IgD-negative memory B cell (primary cell): ENCODE data around the gene GLIS1. TPM values are rescaled to one million over a fixed set of nuclear protein-coding genes. Genes with fewer than 3 reads are reported as not detected.
A peak's percentile ranks its signal among the peaks of the same experiment; 100 is the strongest.

Experiments
- H3K27ac Mint-ChIP-seq, 3 donors: one replicate each; pipeline ENCODE4 v1.8.0; 2020 to 2022; ENCODE audit warnings: mild to moderate bottlenecking in 3 of 3, mixed read lengths in 3 of 3, moderate library complexity in 1 of 3
- H3K27me3 Mint-ChIP-seq: one replicate; pipeline ENCODE4 v1.8.0; 2021; ENCODE audit warnings: mixed read lengths
- H3K36me3 Mint-ChIP-seq: one replicate; pipeline ENCODE4 v1.8.0; 2020; ENCODE audit warnings: mild to moderate bottlenecking, mixed read lengths
- H3K4me1 Mint-ChIP-seq, 3 donors: one replicate each; pipeline ENCODE4 v1.8.0; 2020 to 2022; ENCODE audit warnings: mixed read lengths in 3 of 3, mild to moderate bottlenecking in 1 of 3
- H3K4me3 Mint-ChIP-seq, 4 donors: one replicate each; pipeline ENCODE4 v1.8.0; 2020 to 2022; ENCODE audit warnings: mild to moderate bottlenecking in 4 of 4, mixed read lengths in 4 of 4, moderate library complexity in 3 of 4
- H3K9me3 Mint-ChIP-seq, 3 donors: one replicate each; pipeline ENCODE4 v1.8.0; 2020 to 2021; ENCODE audit warnings: mixed read lengths in 3 of 3, mild to moderate bottlenecking in 1 of 3
- polyA plus RNA-seq: library from polyadenylated mRNA; unstranded; fragments of 300-500 nt; fragmentation: Illumina TruSeq; gene quantifications from one replicate; pipeline ENCODE4 v1.2.3, GENCODE V29; 2021

The GLIS1 gene
- polyA plus RNA-seq, 1 donor from 2014 or later, result not detected

DNA sequence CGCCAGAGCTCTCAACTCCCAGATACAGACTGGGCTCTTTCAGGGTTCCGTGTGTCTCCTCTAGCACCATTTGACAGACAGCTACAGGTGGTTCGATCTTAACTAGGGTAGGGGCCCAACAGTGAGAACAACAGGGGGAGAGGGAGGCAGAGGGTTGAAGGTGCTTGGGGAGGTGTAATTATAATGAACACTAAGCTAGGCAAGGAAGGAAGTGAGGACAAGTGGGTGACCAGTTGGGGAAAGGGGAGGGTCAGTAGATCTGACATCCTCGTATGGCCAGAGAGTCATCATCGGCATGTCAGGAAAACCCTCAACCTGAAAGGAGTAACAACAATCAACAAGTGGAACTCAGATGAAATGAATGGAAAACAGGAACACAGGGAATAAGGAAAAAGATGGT is 22.8 kb downstream of the GLIS1 start:
- Mint-ChIP-seq H3K4me1 (peaks cover 0 to 2% (median 0%) of the 10 kb centered on the region in 3 donors), H3K36me3 (peaks cover 3% of the 10 kb centered on the region), H3K9me3 (no peaks in the 10 kb centered on the region), H3K4me3 (no peak overlapping the region), H3K27me3 (peaks cover 8% of the 10 kb centered on the region), H3K27ac (no peak overlapping the region)

DNA sequence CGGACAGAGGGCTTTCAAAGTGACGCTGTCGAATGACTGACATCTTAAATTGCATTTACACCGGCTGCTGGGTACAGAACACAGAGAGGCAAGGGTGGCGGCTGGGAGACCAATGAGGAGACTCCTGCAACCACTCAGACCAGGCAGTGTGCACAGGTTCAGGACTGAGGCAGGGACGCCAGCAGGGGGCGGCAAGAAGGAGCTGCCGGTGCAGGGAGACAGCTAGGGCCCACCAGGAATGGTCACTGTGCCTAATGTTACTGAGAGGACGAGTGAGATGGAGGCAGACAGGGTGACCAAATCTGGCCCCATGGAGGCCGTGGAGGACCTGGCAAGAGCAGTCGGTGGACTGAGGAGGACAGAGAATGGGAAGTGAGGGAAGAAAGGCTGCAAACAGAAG is 23.5 kb downstream of the GLIS1 start:
- H3K4me3 Mint-ChIP-seq, result no peak overlapping the region
- H3K4me1 Mint-ChIP-seq, result peaks cover 0 to 2% (median 0%) of the 10 kb centered on the region in 3 donors
- peaks cover 3% of the 10 kb centered on the region for H3K36me3 Mint-ChIP-seq
- no peak overlapping the region for H3K27ac Mint-ChIP-seq
- no peaks in the 10 kb centered on the region for H3K9me3 Mint-ChIP-seq
- H3K27me3 Mint-ChIP-seq, result peaks cover 8% of the 10 kb centered on the region

DNA sequence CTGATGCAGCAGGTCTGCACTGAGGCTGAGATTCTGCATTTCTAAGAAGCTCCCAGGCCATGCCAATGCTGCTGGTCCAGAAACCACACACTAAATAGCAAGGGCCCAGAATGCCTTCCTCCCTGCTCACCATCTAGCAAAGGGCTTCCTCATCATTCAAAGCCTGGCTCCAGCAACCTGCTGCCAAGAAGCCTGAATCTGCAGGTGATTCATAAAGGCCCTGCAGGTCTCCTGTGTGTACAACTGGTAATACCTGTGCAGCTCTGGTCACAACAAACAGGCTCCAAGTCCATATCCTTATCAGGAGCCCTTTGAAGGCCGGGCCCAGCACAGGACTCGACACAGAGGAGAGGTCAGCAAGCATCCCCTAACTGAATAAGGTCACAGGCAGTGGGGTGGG is 26.7 kb downstream of the GLIS1 start:
- Mint-ChIP-seq H3K4me3 (no peak overlapping the region), H3K27ac (no peak overlapping the region), H3K4me1 (peaks cover 0 to 2% (median 0%) of the 10 kb centered on the region in 3 donors), H3K27me3 (peaks cover 7% of the 10 kb centered on the region), H3K9me3 (no peaks in the 10 kb centered on the region), H3K36me3 (peaks cover 3% of the 10 kb centered on the region)

DNA sequence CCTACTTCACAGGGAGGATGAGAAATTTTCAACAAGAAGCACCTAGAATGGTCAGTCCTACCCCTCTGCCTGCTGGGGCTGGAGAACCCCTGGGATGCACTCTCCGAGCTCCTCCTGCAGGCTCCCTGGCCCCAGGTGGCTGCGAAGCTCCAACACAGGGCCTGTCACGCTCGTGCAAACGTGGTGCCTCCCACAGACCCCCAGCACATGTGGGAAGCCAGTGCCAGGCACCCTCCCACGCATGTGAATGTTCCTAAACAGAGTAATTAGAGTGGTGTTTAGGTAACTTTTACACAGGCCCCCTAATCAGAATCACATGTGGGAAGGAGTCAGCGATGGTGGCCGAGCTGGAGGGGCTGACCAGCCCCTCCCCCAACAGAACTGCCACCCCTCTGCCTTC is 28.4 kb downstream of the GLIS1 start:
- Mint-ChIP-seq H3K27ac (no peak overlapping the region), H3K36me3 (peaks cover 3% of the 10 kb centered on the region), H3K4me3 (no peak overlapping the region), H3K4me1 (peaks cover 0 to 3% (median 0%) of the 10 kb centered on the region in 3 donors), H3K9me3 (no peaks in the 10 kb centered on the region), H3K27me3 (peaks cover 7% of the 10 kb centered on the region)

DNA sequence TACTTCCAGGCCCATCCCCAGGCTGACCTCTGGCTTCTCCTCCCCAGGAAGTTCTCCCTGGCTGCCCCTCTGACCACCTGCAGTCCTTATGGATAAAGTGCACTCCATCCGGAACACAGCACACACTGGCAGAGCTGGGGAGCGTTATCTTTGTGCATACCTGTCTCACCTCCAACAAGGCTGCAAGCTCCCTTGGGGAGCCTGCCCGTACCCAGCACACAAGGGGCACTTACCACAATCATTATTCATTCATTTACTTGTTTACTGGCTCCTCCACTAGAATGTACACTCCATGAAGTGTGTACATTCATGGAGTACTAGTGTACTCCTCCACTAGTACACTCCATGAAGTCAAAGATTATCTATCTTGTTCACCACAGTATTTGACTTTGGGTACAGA is 30.3 kb downstream of the GLIS1 start:
- H3K36me3 Mint-ChIP-seq, result peaks cover 3% of the 10 kb centered on the region
- peaks cover 10% of the 10 kb centered on the region for H3K27me3 Mint-ChIP-seq
- H3K9me3 Mint-ChIP-seq, result no peaks in the 10 kb centered on the region
- H3K27ac Mint-ChIP-seq, result no peak overlapping the region
- no peak overlapping the region for H3K4me3 Mint-ChIP-seq
- peaks cover 0 to 3% (median 0%) of the 10 kb centered on the region in 3 donors for H3K4me1 Mint-ChIP-seq

DNA sequence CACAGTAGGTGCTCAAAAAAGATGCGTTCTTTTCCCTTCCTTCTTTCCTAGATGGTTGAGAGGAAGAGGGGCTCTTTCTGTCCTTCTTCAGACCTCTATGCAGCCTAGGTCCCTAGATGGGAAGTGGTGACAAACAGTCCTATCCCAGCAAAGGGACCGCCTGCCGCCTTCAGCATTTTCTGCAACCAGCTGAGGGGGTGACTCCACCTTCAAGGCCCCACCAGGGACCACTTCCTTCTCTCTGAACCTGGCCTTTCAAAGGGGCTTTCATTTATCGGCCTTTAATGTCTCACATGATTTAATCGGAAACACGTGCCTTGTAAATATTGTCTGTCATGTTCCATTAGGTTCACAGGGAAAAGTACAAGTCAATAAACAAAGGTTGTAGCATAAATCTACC is 32.6 kb downstream of the GLIS1 start:
- peaks cover 0 to 1% (median 0%) of the 10 kb centered on the region in 3 donors for H3K4me1 Mint-ChIP-seq
- no peak overlapping the region for H3K27ac Mint-ChIP-seq
- H3K9me3 Mint-ChIP-seq, result no peaks in the 10 kb centered on the region

DNA sequence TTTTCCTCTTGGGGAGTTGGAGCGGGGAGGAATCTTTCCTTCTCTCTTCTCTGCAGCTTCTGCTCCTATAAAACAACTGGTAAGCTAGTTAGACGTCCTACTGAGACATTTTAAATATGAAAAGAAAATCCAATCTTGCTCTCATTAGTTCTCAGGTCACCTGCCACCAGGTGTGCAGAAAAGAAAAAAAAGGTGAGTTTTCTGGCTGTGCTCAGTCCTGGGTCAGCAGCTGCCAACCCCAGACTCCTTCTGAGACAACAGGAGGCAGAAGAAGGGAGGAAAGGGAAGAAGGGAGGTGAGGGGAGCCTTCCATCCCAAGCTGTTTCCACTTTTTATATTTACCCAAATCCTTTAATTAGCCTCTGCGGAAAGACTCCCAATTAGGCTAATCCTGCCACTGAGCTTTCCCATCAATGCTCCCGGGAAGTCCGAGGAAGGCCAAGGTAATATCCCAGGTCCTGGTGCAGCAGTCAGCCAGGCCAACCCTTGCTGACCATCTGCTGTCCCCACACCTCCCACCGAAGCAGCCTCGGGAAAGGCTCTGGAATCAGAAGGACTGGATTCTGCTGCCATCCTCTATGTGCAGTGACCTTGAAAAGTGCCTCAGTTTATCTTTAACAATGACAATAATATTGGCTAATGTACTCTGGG is 33.4 kb downstream of the GLIS1 start:
- peaks cover 1% of the 10 kb centered on the region for H3K36me3 Mint-ChIP-seq
- peaks cover 10% of the 10 kb centered on the region for H3K27me3 Mint-ChIP-seq
- no peak overlapping the region for H3K27ac Mint-ChIP-seq
- H3K9me3 Mint-ChIP-seq, result peaks cover 0 to 2% (median 0%) of the 10 kb centered on the region in 3 donors
- peaks cover 0 to 1% (median 0%) of the 10 kb centered on the region in 3 donors for H3K4me1 Mint-ChIP-seq
- H3K4me3 Mint-ChIP-seq, result no peak overlapping the region

More for the DNA sequence above, 32.6 kb downstream of the GLIS1 start:
- no peak overlapping the region for H3K4me3 Mint-ChIP-seq
- H3K36me3 Mint-ChIP-seq, result no peaks in the 10 kb centered on the region
- H3K27me3 Mint-ChIP-seq, result peaks cover 10% of the 10 kb centered on the region

DNA sequence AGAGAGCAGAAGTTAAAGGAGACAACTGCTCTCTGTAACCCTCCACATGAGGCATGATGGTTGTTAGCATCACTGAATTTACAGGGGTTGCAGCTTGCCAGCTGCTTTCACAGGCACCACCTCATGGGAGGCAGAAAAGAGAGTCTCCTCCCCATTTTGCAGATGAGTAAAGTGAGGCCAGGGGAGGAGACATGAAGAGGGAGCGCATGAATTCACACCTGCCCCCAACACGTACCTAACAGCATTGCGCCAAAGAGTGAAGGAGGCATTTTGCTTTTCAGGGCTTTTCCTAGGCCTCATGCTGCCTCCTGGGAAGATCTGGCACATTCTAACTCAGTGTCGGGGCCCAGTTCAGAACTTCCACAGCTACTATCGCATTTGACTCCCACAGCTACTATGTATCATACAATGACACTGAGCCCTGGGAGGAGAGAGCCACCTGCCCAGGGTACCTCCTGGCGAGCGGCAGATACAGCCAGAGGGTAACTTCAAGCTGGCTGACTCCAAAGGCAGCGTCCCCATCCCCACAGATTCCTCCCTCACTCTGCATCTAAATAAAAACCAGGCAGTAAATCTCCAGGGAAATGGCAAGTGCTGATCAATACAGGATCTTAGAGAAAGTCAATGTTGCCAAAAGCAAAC is 34.0 kb downstream of the GLIS1 start:
- Mint-ChIP-seq H3K36me3 (peaks cover 3% of the 10 kb centered on the region), H3K27me3 (peaks cover 10% of the 10 kb centered on the region), H3K4me1 (peaks cover 0 to 1% (median 0%) of the 10 kb centered on the region in 3 donors), H3K27ac (no peak overlapping the region), H3K4me3 (no peak overlapping the region), H3K9me3 (peaks cover 0 to 2% (median 0%) of the 10 kb centered on the region in 3 donors)

DNA sequence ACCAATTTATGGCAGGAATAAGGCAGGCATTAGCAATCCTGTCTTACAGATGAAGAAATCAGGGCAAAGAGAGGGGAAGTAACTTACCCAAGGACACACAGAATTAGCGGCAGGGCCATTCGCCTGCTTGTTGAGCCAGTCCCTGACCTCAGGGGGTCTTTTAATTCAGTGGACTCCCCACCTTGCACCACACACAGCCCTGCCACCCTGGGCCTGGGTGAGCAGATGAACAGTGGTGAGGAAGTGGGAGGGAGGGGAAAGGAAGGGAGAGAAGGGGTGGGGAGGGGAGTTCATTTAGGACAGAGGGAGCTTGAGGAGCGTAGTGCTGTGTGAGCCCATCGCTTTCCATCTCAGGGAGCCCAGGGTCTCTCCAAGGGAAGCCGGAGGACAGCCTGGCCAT is 34.7 kb downstream of the GLIS1 start:
- Mint-ChIP-seq H3K4me3 (no peak overlapping the region), H3K27ac (no peak overlapping the region), H3K27me3 (peaks cover 5% of the 10 kb centered on the region), H3K9me3 (peaks cover 0 to 2% (median 0%) of the 10 kb centered on the region in 3 donors), H3K36me3 (peaks cover 3% of the 10 kb centered on the region), H3K4me1 (peaks cover 0 to 1% (median 0%) of the 10 kb centered on the region in 3 donors)

DNA sequence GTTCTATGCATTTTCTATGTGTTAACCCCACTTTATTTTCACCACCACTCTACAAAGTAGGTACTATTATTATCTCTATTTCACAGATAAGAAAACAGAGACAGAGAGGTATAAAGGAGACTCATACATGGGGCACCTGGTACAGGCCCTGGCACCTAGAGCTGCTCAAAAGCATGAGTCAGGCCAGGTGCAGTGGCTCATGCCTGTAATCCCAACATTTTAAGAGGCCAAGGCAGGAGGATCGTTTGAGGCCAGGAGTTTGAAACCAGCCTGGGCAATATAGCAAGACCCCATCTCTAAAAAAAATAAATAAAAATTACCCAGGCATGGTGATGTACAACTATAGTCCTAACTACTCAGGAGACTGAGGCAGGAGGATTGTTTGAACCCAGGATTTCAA is 35.8 kb downstream of the GLIS1 start:
- Mint-ChIP-seq H3K27ac (no peak overlapping the region), H3K4me3 (no peak overlapping the region), H3K27me3 (peaks cover 5% of the 10 kb centered on the region), H3K4me1 (peaks cover 0 to 1% (median 0%) of the 10 kb centered on the region in 3 donors), H3K36me3 (peaks cover 4% of the 10 kb centered on the region), H3K9me3 (peaks cover 0 to 2% (median 0%) of the 10 kb centered on the region in 3 donors)

DNA sequence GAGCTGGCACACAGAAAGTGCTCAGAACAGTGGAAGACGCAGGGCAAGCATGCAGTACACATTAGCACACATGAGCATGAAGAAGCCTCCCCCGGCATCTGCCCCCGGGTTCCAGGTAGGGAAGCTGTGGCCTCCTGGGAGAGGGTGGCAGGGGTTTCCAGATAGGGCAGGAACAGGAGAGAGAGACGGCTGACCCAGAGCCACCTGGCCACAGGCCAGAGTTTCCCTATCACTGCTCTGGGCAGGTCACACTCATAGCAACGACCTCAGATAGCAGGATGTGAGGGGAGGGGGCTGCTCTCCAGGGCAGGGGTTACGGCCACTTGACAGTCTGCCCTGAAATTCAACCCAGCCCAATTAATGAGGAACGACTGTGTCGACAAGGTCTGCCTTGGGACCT is 36.6 kb downstream of the GLIS1 start:
- Mint-ChIP-seq H3K36me3 (peaks cover 4% of the 10 kb centered on the region), H3K9me3 (peaks cover 0 to 3% (median 0%) of the 10 kb centered on the region in 3 donors), H3K4me1 (peaks cover 0 to 1% (median 0%) of the 10 kb centered on the region in 3 donors), H3K27me3 (peaks cover 5% of the 10 kb centered on the region), H3K27ac (no peak overlapping the region), H3K4me3 (no peak overlapping the region)

DNA sequence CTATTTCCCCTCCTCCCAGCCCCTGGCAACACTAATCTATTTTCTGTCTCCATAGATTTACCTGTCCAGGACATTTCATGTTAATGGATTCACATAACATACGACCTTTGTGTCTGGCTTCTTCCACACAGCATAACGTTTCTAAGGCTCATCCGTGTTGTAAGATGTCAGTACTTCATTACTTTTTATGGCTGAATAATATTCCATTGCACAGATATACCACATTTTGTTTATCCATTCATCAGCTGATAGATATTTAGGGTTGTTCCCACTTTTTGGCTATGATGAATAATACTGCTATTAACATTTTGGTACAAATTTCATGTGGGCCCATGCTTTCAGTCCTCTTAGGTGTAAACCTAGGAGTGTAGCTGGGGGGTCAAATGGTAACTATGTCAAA is 38.2 kb downstream of the GLIS1 start:
- H3K36me3 Mint-ChIP-seq, result peaks cover 4% of the 10 kb centered on the region
- peaks cover 0 to 3% (median 0%) of the 10 kb centered on the region in 3 donors for H3K9me3 Mint-ChIP-seq
- H3K27me3 Mint-ChIP-seq, result peaks cover 5% of the 10 kb centered on the region
- H3K27ac Mint-ChIP-seq, result peak overlapping the region in 1 of 3 donors; percentile 41
- no peak overlapping the region for H3K4me3 Mint-ChIP-seq
- H3K4me1 Mint-ChIP-seq, result no peaks in the 10 kb centered on the region

DNA sequence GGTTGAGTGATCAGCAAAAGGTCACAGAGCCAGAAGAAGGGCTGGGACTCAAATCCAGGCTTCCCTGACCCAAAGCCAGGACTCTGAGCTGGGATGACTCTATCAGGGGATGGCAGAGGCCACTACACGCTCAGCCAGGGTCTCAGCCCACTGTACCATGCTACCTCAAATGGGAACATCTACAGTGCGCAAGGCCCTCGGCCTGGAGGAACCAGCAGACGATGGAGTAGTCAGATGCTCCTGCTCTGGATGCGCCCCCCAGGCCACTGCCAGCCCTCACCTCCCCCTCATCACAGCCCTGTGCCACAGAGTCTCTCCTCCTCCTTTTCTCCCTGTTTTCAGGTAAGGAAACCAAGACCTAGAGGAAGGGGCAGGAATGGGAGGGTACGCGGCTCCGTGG is 39.0 kb downstream of the GLIS1 start:
- no peak overlapping the region for H3K4me3 Mint-ChIP-seq
- H3K27me3 Mint-ChIP-seq, result peaks cover 3% of the 10 kb centered on the region
- H3K4me1 Mint-ChIP-seq, result no peaks in the 10 kb centered on the region
- peaks cover 4% of the 10 kb centered on the region for H3K36me3 Mint-ChIP-seq
- peak overlapping the region in 1 of 3 donors; percentile 41 for H3K27ac Mint-ChIP-seq
- H3K9me3 Mint-ChIP-seq, result peaks cover 0 to 3% (median 0%) of the 10 kb centered on the region in 3 donors

DNA sequence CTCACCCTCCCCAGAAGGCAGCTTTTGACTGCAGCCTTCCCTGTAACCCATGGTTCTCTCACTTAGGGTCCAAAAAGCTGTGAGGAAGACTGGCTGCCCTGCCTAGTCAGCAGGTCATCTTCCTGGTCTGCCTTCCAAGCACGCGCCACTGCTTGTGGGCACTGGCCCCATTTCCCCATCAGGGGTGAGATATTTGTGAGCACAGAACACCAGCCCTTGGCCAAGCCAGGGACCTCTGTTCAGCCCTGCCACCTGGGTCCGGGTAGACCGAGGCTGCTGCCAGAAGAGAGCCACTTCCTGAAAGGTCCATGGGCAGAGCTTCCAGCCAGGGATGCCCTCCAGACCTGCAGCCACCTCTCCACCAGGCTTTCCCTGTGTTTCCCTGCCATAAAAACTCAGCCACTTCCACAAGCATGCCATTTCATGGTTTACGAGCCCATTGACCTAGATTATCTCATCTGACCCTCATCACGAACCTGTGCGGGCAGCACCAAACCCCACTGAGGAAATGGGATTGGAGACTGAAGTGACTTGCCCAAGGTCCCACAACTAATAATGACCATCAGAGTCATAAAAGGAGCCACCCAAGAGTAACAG is 40.5 kb downstream of the GLIS1 start:
- Mint-ChIP-seq H3K27me3 (peaks cover 2% of the 10 kb centered on the region), H3K27ac (no peak overlapping the region), H3K9me3 (peaks cover 0 to 3% (median 0%) of the 10 kb centered on the region in 3 donors), H3K4me3 (no peak overlapping the region), H3K36me3 (peaks cover 4% of the 10 kb centered on the region), H3K4me1 (peaks cover 0 to under 1% (median 0%) of the 10 kb centered on the region in 3 donors)

DNA sequence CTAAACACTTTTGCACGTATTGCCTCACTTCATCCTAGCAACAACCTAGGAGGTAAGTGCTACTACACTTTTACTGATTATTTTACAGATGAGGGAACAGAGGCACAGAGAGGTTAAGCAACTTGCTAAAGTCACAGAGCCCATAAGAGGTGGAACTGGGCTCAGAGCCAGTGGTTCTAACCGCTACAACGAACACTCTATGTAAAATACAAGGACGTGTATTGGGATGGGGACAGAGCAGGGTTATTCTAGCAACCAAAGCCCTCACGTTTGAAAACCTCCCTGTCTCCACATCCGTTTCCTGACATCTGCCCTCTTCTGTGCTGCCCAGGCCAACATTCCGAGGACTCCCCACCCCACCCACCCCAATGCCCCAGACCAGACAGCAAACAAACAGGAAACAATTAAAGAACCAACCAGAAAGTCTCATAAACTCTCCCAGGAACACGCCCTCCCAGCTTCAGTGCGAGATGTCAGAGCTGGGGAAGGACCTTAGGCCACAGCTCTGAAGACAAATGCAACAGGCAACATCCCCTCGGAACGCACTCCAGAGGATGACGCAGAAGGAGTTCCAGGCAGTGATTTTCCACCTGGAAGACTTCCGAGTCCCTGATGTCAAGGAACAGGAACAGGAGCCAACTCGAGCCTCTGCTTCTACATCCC is 41.1 kb downstream of the GLIS1 start:
- peaks cover 0 to 1% (median 0%) of the 10 kb centered on the region in 3 donors for H3K4me1 Mint-ChIP-seq
- H3K27me3 Mint-ChIP-seq, result peaks cover 4% of the 10 kb centered on the region
- H3K36me3 Mint-ChIP-seq, result peaks cover 4% of the 10 kb centered on the region
- peaks cover 0 to 3% (median 0%) of the 10 kb centered on the region in 3 donors for H3K9me3 Mint-ChIP-seq
- H3K4me3 Mint-ChIP-seq, result no peak overlapping the region
- H3K27ac Mint-ChIP-seq, result no peak overlapping the region
